HG03442 (cell line): Measurements from ENCODE around the gene TAS2R5.
A peak's percentile ranks its signal among the peaks of the same experiment; 100 is the strongest.
"Not testable (repeated sequence)": the region's sequence is repeated elsewhere in the genome, so short reads cannot be mapped to it uniquely, and the experiment has no call there.

ENCODE experiments used
- ATAC-seq: cut with Tn5 transposase; IDR thresholded peaks from one replicate; pipeline ENCODE4 v1.9.1; 2021; ENCODE audit warnings: mild to moderate bottlenecking, moderate library complexity; ENCODE audit not compliant: unreplicated experiment

The TAS2R5 gene

GRCh38 chr7:141789917-141790316 lies at the start of gene TAS2R5:
Gene TAS2R5, plus strand, starts transcription at chr7:141790217. Its CDS starts 145 bp downstream, at chr7:141790362.
- no peak for ATAC-seq

GRCh38 chr7:141742229-141742628 lies 47.8 kb upstream of the TAS2R5 start:
- ATAC-seq: no peak

GRCh38 chr7:141744131-141744530 lies 45.9 kb upstream of the TAS2R5 start:
- no peak for ATAC-seq

- ATAC-seq: no peak
Observed at GRCh38 chr7:141748396-141748795, 41.6 kb upstream of the TAS2R5 start.

GRCh38 chr7:141751904-141752303 lies 38.1 kb upstream of the TAS2R5 start:
- ATAC-seq: not testable (repeated sequence)

GRCh38 chr7:141752634-141753033 lies 37.4 kb upstream of the TAS2R5 start:
- ATAC-seq: no peak

GRCh38 chr7:141754939-141755338 lies 35.1 kb upstream of the TAS2R5 start:
- ATAC-seq: no peak

- ATAC-seq: no peak
Observed at GRCh38 chr7:141763797-141764196, 26.2 kb upstream of the TAS2R5 start, which contains the start of gene TAS2R3. Gene TAS2R3, plus strand, starts transcription at chr7:141764097. Its CDS starts 62 bp downstream, at chr7:141764159.

- ATAC-seq: not testable (repeated sequence)
Observed at GRCh38 chr7:141770083-141770583, 19.9 kb upstream of the TAS2R5 start.

- ATAC-seq: no peak
Observed at GRCh38 chr7:141776374-141776773, 13.6 kb upstream of the TAS2R5 start, which contains the start of gene TAS2R4. Gene TAS2R4, plus strand, starts transcription at chr7:141776674. Its CDS starts 1,815 bp downstream, at chr7:141778489.

GRCh38 chr7:141785706-141786552 lies 4.1 kb upstream of the TAS2R5 start:
- ATAC-seq: peak; percentile 83

GRCh38 chr7:141788296-141788695 lies 1.7 kb upstream of the TAS2R5 start:
- ATAC-seq: no peak

GRCh38 chr7:141792526-141792925 lies 2.5 kb downstream of the TAS2R5 start:
- ATAC-seq: no peak

- ATAC-seq: no peak
Observed at GRCh38 chr7:141820067-141820466, 30.1 kb downstream of the TAS2R5 start.

GRCh38 chr7:141822432-141822831 lies 32.4 kb downstream of the TAS2R5 start:
- not testable (repeated sequence) for ATAC-seq

GRCh38 chr7:141837683-141838082 lies 47.7 kb downstream of the TAS2R5 start:
- ATAC-seq: no peak

GRCh38 chr7:141838581-141838980 lies 48.6 kb downstream of the TAS2R5 start:
- no peak for ATAC-seq

GRCh38 chr7:141839256-141839655 lies 49.2 kb downstream of the TAS2R5 start:
- no peak for ATAC-seq

GRCh38 chr7:141840708-141841107 lies 50.7 kb downstream of the TAS2R5 start:
- no peak for ATAC-seq
